Posterior vena cava (tissue), 2 donors: ENCODE measurements around the gene MYO16. TPM values are rescaled to one million over a fixed set of nuclear protein-coding genes. Genes with fewer than 3 reads are reported as not detected.
"Not testable (repeated sequence)": the region's sequence is repeated elsewhere in the genome, so short reads cannot be mapped to it uniquely, and the experiment has no call there.

ENCODE experiments used
- DNase-seq: peaks from one replicate; pipeline ENCODE4 v3.0.0-alpha.2; 2020; ENCODE audit warnings: low spot score
- intact Hi-C, 2 donors: fragments of 100-400 bp; cut with DNase I; formaldehyde crosslinking; loops; one replicate each; pipeline versions ENCODE4 v1.14.1 to v1.14.2; 2022 to 2023
- total RNA-seq, 2 donors: library from RNA; stranded (reverse); fragmentation: NEBNext Ultra II Directional; extraction: Animal tissue kit (Norgen Biotek cat#: 25700); gene quantifications; one replicate each; pipeline ENCODE4 v1.2.1, GENCODE V29; 2021
- donor health status: DM: yes; HTN: yes; CAD: no.
- donor health status: DM: yes; HTN: yes; CAD: no.

The MYO16 gene
- total RNA-seq, 2 donors from 2014 or later, result 0.09 to 0.43 TPM

DNA sequence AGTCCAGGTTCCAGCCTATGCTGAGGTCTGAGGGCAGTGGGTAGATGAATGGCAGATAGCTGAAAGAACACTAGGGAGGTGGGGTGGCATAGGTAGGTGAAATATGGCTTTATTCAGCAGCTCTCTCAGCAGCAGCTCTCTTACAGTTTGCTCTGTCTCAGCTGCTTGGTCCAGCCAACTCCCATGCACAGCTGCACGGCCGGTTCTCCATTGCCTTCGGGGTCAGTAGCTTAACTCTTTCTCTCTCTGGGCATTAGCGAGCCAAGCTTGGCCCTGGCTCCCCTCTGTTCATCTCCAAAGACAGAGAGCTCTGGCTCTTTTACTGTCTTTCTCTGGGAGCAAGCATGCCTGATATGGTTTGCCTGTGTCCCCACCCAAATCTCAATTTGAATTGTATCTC, 151.9 kb downstream of the MYO16 start:
- DNase-seq, result no peak
- intact Hi-C loops, result no loop called here

DNA sequence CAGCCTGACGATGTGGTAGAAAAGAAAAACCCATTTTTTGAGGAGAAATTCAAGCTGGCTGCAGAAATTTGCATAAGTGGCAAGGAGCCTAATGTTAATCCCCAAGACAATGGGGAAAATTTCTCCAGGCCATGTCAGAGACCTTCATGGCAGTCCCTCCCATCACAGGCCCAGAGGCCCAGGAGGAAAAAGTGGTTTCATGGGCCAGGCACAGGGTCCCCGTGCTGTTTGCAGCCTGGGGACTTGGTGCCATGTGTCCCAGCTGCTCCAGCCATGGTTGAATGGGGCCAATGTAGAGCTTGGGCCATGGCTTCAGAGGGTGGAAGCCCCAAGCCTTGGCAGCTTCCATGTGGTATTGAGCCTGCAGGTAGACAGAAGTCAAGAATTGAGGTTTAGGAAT, 153.1 kb downstream of the MYO16 start:
- intact Hi-C loops, DNase-seq: not testable (repeated sequence)

DNA sequence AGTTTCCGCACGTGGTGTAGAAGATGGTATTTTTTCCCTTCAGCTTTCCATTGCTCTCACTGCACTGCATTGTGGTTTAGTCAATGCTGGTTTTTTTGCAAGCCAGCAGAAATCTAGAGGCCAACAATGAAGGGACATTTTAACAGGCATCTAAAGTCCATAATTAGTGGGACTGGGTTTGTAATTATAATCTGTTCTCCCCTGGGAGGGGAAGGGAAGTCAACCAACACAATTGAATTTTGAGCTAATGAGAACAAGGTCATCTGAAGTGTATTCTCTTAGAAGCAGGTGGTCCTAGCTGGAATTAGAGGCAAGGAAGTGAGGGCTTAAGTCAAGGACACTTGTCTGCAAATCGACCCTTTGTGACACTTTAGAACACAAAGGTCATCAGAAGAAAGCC, 156.4 kb downstream of the MYO16 start:
- intact Hi-C loops, result no loop called here
- no peak for DNase-seq

GRCh38 chr13:108786456-108787200, 157.2 kb downstream of the MYO16 start:
- DNase-seq, result no peak
- intact Hi-C loops, result no loop called here

- intact Hi-C loops, result no loop called here
- no peak for DNase-seq
These were observed 158.4 kb downstream of the MYO16 start for GRCh38 chr13:108787700-108788414.

DNA sequence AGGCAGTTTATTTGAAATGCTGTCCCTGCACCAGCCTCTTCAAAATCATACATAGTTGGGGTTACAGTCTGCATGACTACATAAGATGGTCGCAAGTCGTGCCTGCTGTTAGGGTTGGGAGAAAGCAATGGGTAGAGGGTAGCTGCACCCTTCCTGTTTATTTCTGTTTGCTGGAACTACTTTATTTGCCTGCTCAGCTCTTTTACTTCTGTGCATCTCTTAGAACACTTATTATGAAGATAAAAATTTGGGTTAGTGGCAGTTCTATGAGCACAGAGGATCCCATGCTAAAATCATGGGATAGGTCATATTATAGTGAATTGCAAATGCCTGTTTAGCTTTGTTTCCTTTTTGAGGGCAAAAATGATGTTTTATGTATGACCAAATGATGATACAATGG, 160.1 kb downstream of the MYO16 start:
- no peak for DNase-seq
- intact Hi-C loops, result no loop called here

GRCh38 chr13:108795841-108796240, 166.4 kb downstream of the MYO16 start:
- DNase-seq, result no peak

GRCh38 chr13:108797354-108797753, 167.9 kb downstream of the MYO16 start:
- intact Hi-C loops, result no loop called here
- DNase-seq, result no peak

More at GRCh38 chr13:108795841-108796240, 166.4 kb downstream of the MYO16 start:
- intact Hi-C loops, result no loop called here

DNA sequence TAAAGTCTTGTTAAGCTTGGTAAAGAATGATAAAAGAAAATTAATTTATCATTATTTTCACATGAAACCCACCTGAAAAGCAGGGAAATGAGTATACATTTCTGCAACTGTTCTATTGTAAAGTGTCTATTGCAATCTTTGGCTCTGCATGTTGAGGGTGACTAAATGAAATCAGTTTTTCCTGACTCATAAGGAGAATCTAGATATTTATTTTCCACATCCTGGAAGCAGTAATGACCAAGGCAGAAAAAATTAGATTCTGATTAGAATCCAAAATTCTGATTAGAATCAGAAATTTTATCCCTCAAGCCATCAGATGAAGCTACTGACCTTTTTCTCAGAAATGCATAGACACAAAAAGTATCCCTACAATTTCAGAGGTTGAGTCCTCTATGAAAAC, 178.4 kb downstream of the MYO16 start:
- no peak for DNase-seq
- intact Hi-C loops, result no loop called here

GRCh38 chr13:108812165-108812564, 182.8 kb downstream of the MYO16 start:
- intact Hi-C loops, result no loop called here
- no peak for DNase-seq

GRCh38 chr13:108812661-108813060, 183.2 kb downstream of the MYO16 start:
- intact Hi-C loops, result no loop called here
- no peak for DNase-seq

DNA sequence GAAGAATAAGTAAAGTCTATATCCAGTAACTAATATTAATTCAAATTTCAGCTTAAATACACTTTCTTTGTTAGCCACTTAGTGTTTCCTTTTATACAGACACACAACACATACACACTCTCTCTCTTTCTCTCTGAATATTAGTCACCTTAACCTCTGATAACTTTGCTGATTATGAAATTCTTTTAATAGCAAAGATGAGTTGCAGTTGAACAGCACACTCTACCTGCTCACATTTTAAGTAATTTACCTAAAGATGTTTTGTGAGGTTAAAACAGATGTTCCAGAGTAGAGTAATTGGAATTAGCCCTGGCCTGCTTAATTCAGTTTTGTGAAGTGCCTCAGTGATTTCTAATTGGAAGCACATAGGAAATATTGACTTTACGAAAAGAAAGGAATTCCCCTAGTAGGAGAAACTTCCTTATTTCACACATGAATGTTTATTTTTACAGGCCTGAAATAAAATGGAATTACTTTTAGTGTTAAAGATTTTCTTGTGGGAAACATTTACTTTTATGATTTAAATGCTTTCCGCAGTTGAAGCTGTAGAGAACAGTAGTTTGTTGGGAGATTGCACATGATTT, 184.3 kb downstream of the MYO16 start:
- no peak for DNase-seq

DNA sequence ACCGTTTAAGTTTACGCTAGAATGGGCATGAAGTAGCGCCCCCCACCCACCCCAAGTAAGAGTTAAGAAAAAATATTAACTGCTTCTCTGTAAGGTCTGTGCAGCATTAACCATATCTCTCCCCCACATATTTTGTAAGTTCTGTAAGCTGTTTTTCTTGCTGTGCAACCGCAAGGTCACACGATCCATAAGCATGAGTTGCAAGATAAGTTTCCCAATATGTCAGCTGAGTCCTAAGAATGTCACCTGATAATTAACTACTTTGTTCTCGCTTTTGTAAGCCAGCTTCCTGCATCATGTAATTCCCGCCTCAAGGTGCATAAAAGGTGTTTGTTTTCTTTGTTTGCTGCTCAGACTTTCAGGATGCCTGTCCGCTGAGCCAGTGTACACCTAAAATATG, 187.0 kb downstream of the MYO16 start:
- intact Hi-C loops, result no loop called here

More for the DNA sequence above, 184.3 kb downstream of the MYO16 start:
- intact Hi-C loops, result no loop called here

GRCh38 chr13:108827646-108828045, 198.2 kb downstream of the MYO16 start:
- intact Hi-C loops, result no loop called here
- DNase-seq, result no peak

More for the DNA sequence above, 187.0 kb downstream of the MYO16 start:
- no peak for DNase-seq

DNA sequence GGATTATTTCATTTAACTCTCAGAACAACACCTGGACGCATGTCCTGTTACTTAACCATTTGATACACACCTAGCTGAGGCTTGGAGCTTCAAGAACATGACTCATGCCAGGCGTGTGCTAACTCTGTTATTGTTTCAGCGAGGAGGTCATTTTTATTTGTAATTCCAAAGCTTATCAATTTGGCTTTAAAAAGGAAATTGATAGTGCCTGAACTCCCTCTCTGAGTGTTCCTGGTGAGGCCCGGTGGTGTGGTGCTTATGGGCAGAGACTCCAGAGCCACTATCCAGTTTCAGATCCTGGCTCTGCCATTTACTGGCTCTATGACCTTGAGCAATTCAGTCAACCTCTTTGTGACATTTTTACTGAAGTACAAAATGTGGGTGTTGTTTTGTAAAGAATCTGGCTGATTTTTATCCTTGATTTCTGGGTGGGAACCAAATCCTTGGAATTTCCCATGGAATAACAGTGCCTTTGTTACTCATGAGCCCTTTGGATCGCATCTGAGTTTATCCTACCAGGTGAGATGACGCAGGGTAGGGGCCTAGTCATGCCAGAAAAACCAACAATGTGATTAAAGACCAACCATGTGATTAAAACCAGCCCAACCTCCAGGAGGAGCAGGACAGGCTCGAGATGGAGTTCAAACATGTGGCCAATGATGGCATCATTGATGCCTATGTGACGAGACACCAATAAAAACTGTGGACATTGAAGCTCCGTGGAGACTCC, 198.8 kb downstream of the MYO16 start:
- DNase-seq, result no peak
- intact Hi-C loops, result no loop called here

DNA sequence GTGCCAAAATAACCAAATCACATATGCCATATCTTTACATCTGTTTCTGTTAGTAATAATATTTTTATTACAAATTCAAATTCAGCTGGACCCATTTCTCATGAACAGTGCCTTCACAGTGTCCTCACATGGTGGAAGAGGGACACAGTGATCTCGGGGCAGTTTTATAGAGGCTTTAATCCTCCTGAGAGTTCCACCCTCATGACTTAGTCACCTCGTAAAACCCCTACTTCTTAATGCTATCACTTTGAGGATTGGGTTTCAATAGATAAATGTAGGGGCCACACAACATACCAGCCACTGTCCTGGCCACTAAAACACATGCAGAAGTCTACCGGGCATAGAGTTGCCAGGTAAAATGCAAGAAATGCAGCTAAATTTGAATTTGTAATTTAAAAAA, 201.5 kb downstream of the MYO16 start:
- intact Hi-C loops, result no loop called here
- no peak for DNase-seq

DNA sequence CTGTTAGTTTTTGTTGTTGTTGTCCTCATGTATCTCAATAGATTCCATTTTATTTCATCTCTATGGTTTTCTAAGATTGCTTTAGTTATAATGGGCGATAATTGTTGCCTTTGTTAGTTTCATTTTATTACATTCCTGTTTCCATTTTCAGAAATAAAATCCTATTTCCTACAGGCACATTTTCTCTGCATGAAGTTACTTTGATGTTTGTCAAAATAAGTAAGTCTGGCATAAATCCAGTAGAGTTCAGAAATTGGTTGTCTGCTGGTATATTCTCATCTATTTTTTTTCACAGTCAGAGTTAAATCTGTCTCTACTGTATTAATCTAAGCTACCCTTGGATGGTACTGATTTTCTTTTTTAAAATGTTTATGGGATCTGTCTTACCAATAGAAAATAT, 204.1 kb downstream of the MYO16 start:
- DNase-seq, result no peak
- intact Hi-C loops, result no loop called here

DNA sequence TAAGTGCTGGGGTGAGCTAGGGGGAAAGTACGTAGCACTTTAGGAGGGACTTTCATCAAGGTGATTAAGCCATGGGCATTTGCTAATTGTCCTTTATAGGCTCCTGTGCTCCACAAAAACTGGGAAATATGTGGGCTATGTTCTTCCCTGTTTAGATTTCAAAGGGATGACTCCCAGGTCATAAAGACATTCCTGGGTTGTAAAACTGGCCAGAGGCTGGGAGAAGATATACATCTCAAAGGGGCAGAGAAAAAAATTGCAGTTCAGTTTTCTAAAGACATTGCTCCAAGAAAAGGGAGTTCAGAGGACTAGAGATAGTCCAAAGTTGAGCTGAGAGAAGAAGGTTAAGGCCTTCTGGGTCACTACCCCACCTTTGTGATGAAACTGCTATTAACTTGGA, 204.8 kb downstream of the MYO16 start:
- intact Hi-C loops, result no loop called here
- no peak for DNase-seq

DNA sequence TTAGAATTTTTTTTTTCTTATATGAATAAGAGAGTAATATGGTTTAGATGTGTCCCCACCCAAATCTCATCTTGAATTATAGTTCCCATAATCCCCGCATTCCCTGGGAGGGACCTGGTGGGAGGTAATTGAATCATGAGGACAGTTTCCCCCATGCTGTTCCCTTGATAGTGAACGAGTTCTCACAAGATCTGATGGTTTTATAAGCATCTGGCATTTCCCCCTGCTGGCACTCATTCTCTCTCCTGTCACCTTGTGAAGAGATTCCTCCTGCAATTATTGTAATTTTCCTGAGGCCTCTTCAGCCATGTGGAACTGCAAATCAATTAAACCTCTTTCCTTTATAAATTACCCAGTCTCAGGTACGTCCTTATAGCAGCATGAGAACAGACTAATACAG, 205.7 kb downstream of the MYO16 start:
- intact Hi-C loops, result no loop called here
- DNase-seq, result no peak

DNA sequence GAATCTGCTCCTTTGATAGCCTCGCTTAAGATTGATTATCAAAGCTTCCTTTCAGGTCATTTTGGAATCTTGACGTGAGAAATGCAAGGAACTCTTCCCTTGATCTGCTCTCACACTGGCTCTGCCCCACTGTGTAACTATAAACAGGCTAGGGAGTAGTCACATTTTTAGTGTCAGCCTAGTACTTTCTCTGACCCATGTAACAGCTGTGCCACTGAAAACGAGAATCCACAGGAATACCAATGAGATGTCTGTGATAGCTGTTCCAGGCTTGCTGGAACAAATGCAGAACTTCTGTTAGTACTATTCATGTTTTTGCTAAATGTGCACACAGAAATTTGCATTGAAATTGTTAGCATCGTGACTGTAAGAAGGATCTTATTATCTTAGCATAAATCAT, 221.3 kb downstream of the MYO16 start:
- no peak for DNase-seq
- intact Hi-C loops, result no loop called here
